WTC11 (cell line): ENCODE data around the gene EDEM2. TPM values are rescaled to one million over a fixed set of nuclear protein-coding genes. Genes with fewer than 3 reads are reported as not detected.
"Not testable (repeated sequence)": the region's sequence is repeated elsewhere in the genome, so short reads cannot be mapped to it uniquely, and the experiment has no call there.

Source experiments
- ATAC-seq: fragments of 200-7000 bp; cut with Tn5 transposase; 2 replicates; pipeline ENCODE4 v1.10.0; 2021; ENCODE audit warnings: mild to moderate bottlenecking, moderate library complexity
- CTCF ChIA-PET: fragments of 300-600 bp; sonication (Branson Sonifier 250); formaldehyde crosslinking; loops from one replicate; lab custom pipeline; 2021; ENCODE audit warnings: antibody characterized with exemption; lab: Charles Lee
- POLR2A ChIA-PET: fragments of 350-600 bp; sonication (Branson Sonifier 250); formaldehyde crosslinking; loops from one replicate; lab custom pipeline; 2021; ENCODE audit warnings: antibody characterized with exemption; lab: Charles Lee
- DNase-seq: peaks from one replicate; pipeline ENCODE4 v3.0.0; 2021; ENCODE audit warnings: low spot score
- H3K27ac Mint-ChIP-seq: 2 replicates; pipeline ENCODE4 v1.8.0; 2021; ENCODE audit warnings: mixed read lengths
- H3K27me3 Mint-ChIP-seq: 2 replicates; pipeline ENCODE4 v1.8.0; 2021; ENCODE audit warnings: low read depth, mild to moderate bottlenecking, moderate library complexity, mixed read lengths
- H3K36me3 Mint-ChIP-seq: 2 replicates; pipeline ENCODE4 v1.8.0; 2021; ENCODE audit warnings: mixed read lengths
- H3K4me1 Mint-ChIP-seq: 2 replicates; pipeline ENCODE4 v1.8.0; 2022; ENCODE audit warnings: mixed read lengths
- H3K4me3 Mint-ChIP-seq: 2 replicates; pipeline ENCODE4 v1.8.0; 2021; ENCODE audit warnings: mild to moderate bottlenecking, moderate library complexity, mixed read lengths
- H3K9me3 Mint-ChIP-seq: 2 replicates; pipeline ENCODE4 v1.8.0; 2021; ENCODE audit warnings: mixed read lengths
- ATF2 ChIP-seq: sonication (generic); formaldehyde crosslinking; IDR thresholded peaks from 2 replicates; pipeline ENCODE4 v1.8.1; 2022; ENCODE audit warnings: low read depth, missing genetic modification reagents, borderline replicate concordance
- CDX4 ChIP-seq: fragments of 250-450 bp; sonication (Bioruptor Pico); IDR thresholded peaks from 2 replicates; pipeline ENCODE4 v1.9.0; 2021; ENCODE audit warnings: moderate library complexity, mild to moderate bottlenecking, inconsistent platforms, borderline replicate concordance
- CREB1 ChIP-seq: sonication (generic); formaldehyde crosslinking; IDR thresholded peaks from 2 replicates; pipeline ENCODE4 v1.8.0; 2023; ENCODE audit warnings: mild to moderate bottlenecking, missing genetic modification reagents
- EMX1 ChIP-seq: fragments of 250-450 bp; sonication (Bioruptor Pico); IDR thresholded peaks from 2 replicates; pipeline ENCODE4 v1.8.0; 2021; ENCODE audit warnings: mild to moderate bottlenecking
- GRHL2 ChIP-seq: fragments of 250-450 bp; sonication (Bioruptor Pico); IDR thresholded peaks from 2 replicates; pipeline ENCODE4 v1.8.0; 2022; ENCODE audit warnings: mild to moderate bottlenecking, moderate library complexity; ENCODE audit not compliant: insufficient replicate concordance, severe bottlenecking
- GTF2I ChIP-seq: fragments of 250-450 bp; sonication (Bioruptor Pico); conservative IDR thresholded peaks from 2 replicates; pipeline ENCODE4 v1.4.0; 2021; ENCODE audit warnings: mild to moderate bottlenecking
- HMGA2 ChIP-seq: fragments of 250-450 bp; sonication (Bioruptor Pico); IDR thresholded peaks from 2 replicates; pipeline ENCODE4 v1.4.0; 2021; ENCODE audit warnings: mild to moderate bottlenecking, moderate library complexity
- IRF1 ChIP-seq: sonication (generic); formaldehyde crosslinking; IDR thresholded peaks from 2 replicates; pipeline ENCODE4 v1.8.0; 2023; ENCODE audit warnings: missing genetic modification reagents
- NFATC4 ChIP-seq: fragments of 250-450 bp; sonication (Bioruptor Pico); IDR thresholded peaks from 2 replicates; pipeline ENCODE4 v1.9.0; 2021; ENCODE audit warnings: mild to moderate bottlenecking
- SMAD3 ChIP-seq: sonication (generic); formaldehyde crosslinking; IDR thresholded peaks from 2 replicates; pipeline ENCODE4 v1.8.0; 2022; ENCODE audit warnings: missing genetic modification reagents, mild to moderate bottlenecking, borderline replicate concordance
- TCF7 ChIP-seq: sonication (generic); formaldehyde crosslinking; IDR thresholded peaks from 2 replicates; pipeline ENCODE4 v1.8.0; 2022; ENCODE audit warnings: mild to moderate bottlenecking, low read depth, missing genetic modification reagents, moderate library complexity
- TEAD4 ChIP-seq: sonication (generic); formaldehyde crosslinking; IDR thresholded peaks from 2 replicates; pipeline ENCODE4 v1.8.0; 2022; ENCODE audit warnings: mild to moderate bottlenecking, missing genetic modification reagents
- ZMAT4 ChIP-seq: fragments of 250-450 bp; sonication (Bioruptor Pico); IDR thresholded peaks from 2 replicates; pipeline ENCODE4 v1.9.0; 2021; ENCODE audit warnings: mild to moderate bottlenecking
- ZNF396 ChIP-seq: fragments of 250-450 bp; sonication (Bioruptor Pico); IDR thresholded peaks from 2 replicates; pipeline ENCODE4 v1.8.0; 2021; ENCODE audit warnings: mild to moderate bottlenecking, moderate library complexity, borderline replicate concordance
- ZNF416 ChIP-seq: fragments of 250-450 bp; sonication (Bioruptor Pico); IDR thresholded peaks from 2 replicates; pipeline ENCODE4 v1.9.0; 2021; ENCODE audit warnings: mild to moderate bottlenecking, inconsistent platforms
- ZNF423 ChIP-seq: fragments of 250-450 bp; sonication (Bioruptor Pico); IDR thresholded peaks from 2 replicates; pipeline ENCODE4 v2.1.2; 2022; ENCODE audit warnings: mild to moderate bottlenecking, moderate library complexity
- ZNF532 ChIP-seq: fragments of 250-450 bp; sonication (Bioruptor Pico); IDR thresholded peaks from 2 replicates; pipeline ENCODE4 v1.9.0; 2021; ENCODE audit warnings: mild to moderate bottlenecking, borderline replicate concordance
- total RNA-seq: library from RNA; stranded (reverse); gene quantifications from 3 replicates; pipeline ENCODE4 v1.2.3, GENCODE V29; 2021

The EDEM2 gene
- total RNA-seq, 1 experiment from 2014 or later: 22.7 TPM

- peaks cover 33% of the 10 kb centered on the region for H3K36me3 Mint-ChIP-seq
- DNase-seq, H3K27ac Mint-ChIP-seq, ATAC-seq, POLR2A ChIA-PET, H3K4me3 Mint-ChIP-seq, H3K27me3 Mint-ChIP-seq, H3K4me1 Mint-ChIP-seq: not testable (repeated sequence)
- peaks cover 22% of the 10 kb centered on the region for H3K9me3 Mint-ChIP-seq
- CTCF ChIA-PET: interaction anchor here (0.8 to 1.2 kb wide), 2 partner anchors 12 to 557 kb away, joined by 4 to 6 read pairs; partner anchors contain the start of gene TRPC4AP
Observed at GRCh38 chr20:35080348-35080642, 66.8 kb downstream of the EDEM2 start.

GRCh38 chr20:35079472-35080347, 67.4 kb downstream of the EDEM2 start:
- POLR2A ChIA-PET: interaction anchor here (0.7 kb wide), 1 partner anchor 65 kb away, joined by 3 read pairs; no protein-coding TSS in a partner anchor
- Mint-ChIP-seq H3K27me3 (no peaks in the 10 kb centered on the region; the same call in 1 of the 2 replicates), H3K27ac (no peak overlapping the region), H3K36me3 (peaks cover 39% of the 10 kb centered on the region), H3K9me3 (peaks cover 27% of the 10 kb centered on the region), H3K4me3 (no peak overlapping the region), H3K4me1 (0 out of 2 replicates have a peak, but pooled peaks cover 4% of the 10 kb centered on the region)
- CTCF ChIA-PET: interaction anchor here (0.6 to 1.2 kb wide), 3 partner anchors 12 to 557 kb away, joined by 4 to 6 read pairs (median 4); partner anchors contain the start of gene TRPC4AP
- DNase-seq: no peak
- ATAC-seq: no peak
- TF ChIP-seq HMGA2 (CRISPR knock-in tag) (no peak), GTF2I (CRISPR knock-in tag) (no peak), CDX4 (no peak), ATF2 (CRISPR knock-in tag) (no peak), GRHL2 (no peak), NFATC4 (CRISPR knock-in tag) (no peak), ZNF532 (CRISPR knock-in tag) (no peak), IRF1 (CRISPR knock-in tag) (no peak), TEAD4 (CRISPR knock-in tag) (no peak), ZMAT4 (CRISPR knock-in tag) (no peak), EMX1 (no peak), CREB1 (CRISPR knock-in tag) (no peak), SMAD3 (no peak), TCF7 (CRISPR knock-in tag) (no peak), ZNF396 (CRISPR knock-in tag) (no peak), ZNF423 (CRISPR knock-in tag) (no peak), ZNF416 (CRISPR knock-in tag) (no peak)
